Measurements from ENCODE around the gene LRRC2.
"Not testable (repeated sequence)": the region's sequence is repeated elsewhere in the genome, so short reads cannot be mapped to it uniquely, and the experiment has no call there.

DNA sequence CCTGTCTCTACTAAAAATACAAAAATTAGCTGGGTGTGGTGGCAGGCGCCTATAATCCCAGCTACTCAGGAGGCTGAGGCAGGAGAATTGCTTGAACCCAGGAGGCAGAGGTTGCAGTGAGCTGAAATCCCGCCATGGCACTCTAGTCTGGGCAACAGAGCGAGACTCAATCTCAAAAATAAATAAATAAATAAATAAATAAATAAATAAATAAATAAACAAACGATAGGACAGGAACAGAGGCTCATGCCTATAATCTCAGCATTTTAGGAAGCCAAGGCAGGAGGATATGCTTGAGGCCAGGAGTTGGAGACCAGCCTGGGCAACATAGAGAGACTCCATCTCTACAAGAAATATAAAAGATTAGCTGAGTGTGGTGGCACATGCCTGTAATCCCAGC is 43.9 kb downstream of the LRRC2 start:
- TF ChIP-seq, protein P1, sequence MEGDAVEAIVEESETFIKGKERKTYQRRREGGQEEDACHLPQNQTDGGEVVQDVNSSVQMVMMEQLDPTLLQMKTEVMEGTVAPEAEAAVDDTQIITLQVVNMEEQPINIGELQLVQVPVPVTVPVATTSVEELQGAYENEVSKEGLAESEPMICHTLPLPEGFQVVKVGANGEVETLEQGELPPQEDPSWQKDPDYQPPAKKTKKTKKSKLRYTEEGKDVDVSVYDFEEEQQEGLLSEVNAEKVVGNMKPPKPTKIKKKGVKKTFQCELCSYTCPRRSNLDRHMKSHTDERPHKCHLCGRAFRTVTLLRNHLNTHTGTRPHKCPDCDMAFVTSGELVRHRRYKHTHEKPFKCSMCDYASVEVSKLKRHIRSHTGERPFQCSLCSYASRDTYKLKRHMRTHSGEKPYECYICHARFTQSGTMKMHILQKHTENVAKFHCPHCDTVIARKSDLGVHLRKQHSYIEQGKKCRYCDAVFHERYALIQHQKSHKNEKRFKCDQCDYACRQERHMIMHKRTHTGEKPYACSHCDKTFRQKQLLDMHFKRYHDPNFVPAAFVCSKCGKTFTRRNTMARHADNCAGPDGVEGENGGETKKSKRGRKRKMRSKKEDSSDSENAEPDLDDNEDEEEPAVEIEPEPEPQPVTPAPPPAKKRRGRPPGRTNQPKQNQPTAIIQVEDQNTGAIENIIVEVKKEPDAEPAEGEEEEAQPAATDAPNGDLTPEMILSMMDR (conservative IDR thresholded peaks at IDR 0.05; ENCODE audit: low read depth, low read length), result not testable (repeated sequence)
- not testable (repeated sequence) for TF ChIP-seq EZH2 (IDR thresholded peaks at IDR 0.05; ENCODE audit: low read length, unreplicated experiment); EZH2phosphoT487 (IDR thresholded peaks at IDR 0.05; ENCODE audit: borderline replicate concordance, low read length)

All from PC-3 (cell line).